Tibial nerve (tissue), 4 donors: ENCODE results near the gene ZNF516. TPM values are rescaled to one million over a fixed set of nuclear protein-coding genes. Genes with fewer than 3 reads are reported as not detected.

Experiments used
- DNase-seq, 2 donors: peaks; one replicate each; pipeline ENCODE4 v3.0.0-alpha.2; 2019; ENCODE audit warnings: low spot score in 2 of 2
- H3K27ac ChIP-seq, 4 donors: fragments of 200-600 bp; sonication (generic) in 3 of 4; one replicate each; pipeline ENCODE4 v1.5.1; 2017 to 2019; ENCODE audit warnings: mild to moderate bottlenecking in 1 of 4
- H3K27me3 ChIP-seq, 2 donors: fragments of 200-600 bp; sonication (generic) in 1 of 2; one replicate each; pipeline versions ENCODE4 v1.5.1 to v1.6.0; 2017 to 2019
- H3K36me3 ChIP-seq, 3 donors: fragments of 200-600 bp; sonication (generic); one replicate each; pipeline ENCODE4 v1.5.1; 2018 to 2019
- H3K4me1 ChIP-seq, 4 donors: fragments of 200-600 bp; sonication (generic) in 3 of 4; one replicate each; pipeline ENCODE4 v1.5.1; 2017 to 2019
- H3K4me3 ChIP-seq, 4 donors: fragments of 200-600 bp; sonication (generic) in 3 of 4; one replicate each; pipeline ENCODE4 v1.5.1; 2017 to 2019; ENCODE audit warnings: mild to moderate bottlenecking in 1 of 4, moderate library complexity in 1 of 4
- H3K9me3 ChIP-seq, 4 donors: fragments of 200-600 bp; sonication (generic) in 3 of 4; one replicate each; pipeline ENCODE4 v1.5.1; 2017 to 2019
- CTCF ChIP-seq, 5 experiments: fragments of 200-600 bp in 3 of 5; fragments of 450-650 bp in 2 of 5; sonication (generic) in 3 of 5; IDR thresholded peaks; one replicate each; pipeline ENCODE4 v1.5.1; 2016 to 2019; ENCODE audit warnings: antibody characterized with exemption in 5 of 5, mild to moderate bottlenecking in 3 of 5, moderate library complexity in 2 of 5
- EP300 ChIP-seq, 2 donors: sonication (generic); formaldehyde crosslinking; IDR thresholded peaks; one replicate each; pipeline ENCODE4 v1.6.1; 2017; ENCODE audit warnings: antibody characterized with exemption in 2 of 2, mild to moderate bottlenecking in 1 of 2
- POLR2A ChIP-seq, 2 donors: fragments of 450-650 bp; IDR thresholded peaks; one replicate each; pipeline ENCODE4 v1.6.1; 2017; ENCODE audit warnings: antibody characterized with exemption in 2 of 2, mild to moderate bottlenecking in 2 of 2, moderate library complexity in 2 of 2
- WGBS, 2 donors: methylation state at CpG; one replicate each; pipeline ENCODE4 v1.1.5; 2018; 5-methylcytosine and 5-hydroxymethylcytosine counted together
- total RNA-seq, 4 donors: library from RNA; depleted of rRNA; stranded (reverse); fragments of >200 nt; gene quantifications; one replicate each; pipeline ENCODE4 v1.1.0, GENCODE V29; 2016

Gene ZNF516
- total RNA-seq, 4 donors from 2014 or later: 31.4 to 63.0 (median 45.5) TPM

GRCh38 chr18:76486574-76486973 lies 8.5 kb downstream of the ZNF516 start:
- no peaks in the 10 kb centered on the region for H3K9me3 ChIP-seq
- no peak for DNase-seq
- peak overlapping the region in 1 of 4 donors; percentile 14 for H3K27ac ChIP-seq
- 66 to 68% methylated on average over 6 of the region's 6 CpGs for WGBS, 2 donors
- no peak overlapping the region for H3K4me3 ChIP-seq
- peaks cover 0 to 55% (median 22%) of the 10 kb centered on the region in 4 donors for H3K4me1 ChIP-seq
- H3K27me3 ChIP-seq: no peaks in the 10 kb centered on the region
- H3K36me3 ChIP-seq: no peaks in the 10 kb centered on the region
- TF ChIP-seq POLR2A (IDR thresholded peaks at IDR 0.05): no peak
- no peak for TF ChIP-seq EP300 (IDR thresholded peaks at IDR 0.05)
- no peak for TF ChIP-seq CTCF (IDR thresholded peaks at IDR 0.05)

GRCh38 chr18:76486038-76486437 lies 9.0 kb downstream of the ZNF516 start:
- Histone ChIP-seq H3K36me3 (no peaks in the 10 kb centered on the region), H3K4me3 (no peak overlapping the region), H3K9me3 (no peaks in the 10 kb centered on the region), H3K4me1 (peaks cover 0 to 55% (median 22%) of the 10 kb centered on the region in 4 donors), H3K27me3 (no peaks in the 10 kb centered on the region), H3K27ac (peak overlapping the region in 2 of 4 donors; percentile 14 to 45)
- TF ChIP-seq CTCF (IDR thresholded peaks at IDR 0.05) (no peak), POLR2A (IDR thresholded peaks at IDR 0.05) (no peak), EP300 (IDR thresholded peaks at IDR 0.05) (no peak)
- no peak for DNase-seq
- 37 to 40% methylated on average over 3 of the region's 3 CpGs for WGBS, 2 donors

GRCh38 chr18:76484749-76485387 lies 10.2 kb downstream of the ZNF516 start:
- WGBS, 2 donors: 79 to 80% methylated on average over 6 of the region's 6 CpGs
- TF ChIP-seq CTCF (IDR thresholded peaks at IDR 0.05) (no peak), POLR2A (IDR thresholded peaks at IDR 0.05) (no peak), EP300 (IDR thresholded peaks at IDR 0.05) (no peak)
- H3K27ac ChIP-seq: no peak overlapping the region

GRCh38 chr18:76483780-76484179 lies 11.3 kb downstream of the ZNF516 start:
- H3K36me3 ChIP-seq: no peaks in the 10 kb centered on the region
- H3K27me3 ChIP-seq: no peaks in the 10 kb centered on the region
- no peak for DNase-seq
- peaks cover 0 to 47% (median 24%) of the 10 kb centered on the region in 4 donors for H3K4me1 ChIP-seq
- TF ChIP-seq POLR2A (IDR thresholded peaks at IDR 0.05) (no peak), CTCF (IDR thresholded peaks at IDR 0.05) (no peak), EP300 (IDR thresholded peaks at IDR 0.05) (no peak)
- H3K4me3 ChIP-seq: no peak overlapping the region
- 90 to 96% methylated on average over 10 of the region's 10 CpGs for WGBS, 2 donors
- no peak overlapping the region for H3K27ac ChIP-seq
- H3K9me3 ChIP-seq: no peaks in the 10 kb centered on the region

More at GRCh38 chr18:76484749-76485387, 10.2 kb downstream of the ZNF516 start:
- Histone ChIP-seq H3K4me1 (peaks cover 0 to 47% (median 20%) of the 10 kb centered on the region in 4 donors), H3K9me3 (no peaks in the 10 kb centered on the region), H3K27me3 (no peaks in the 10 kb centered on the region), H3K36me3 (no peaks in the 10 kb centered on the region), H3K4me3 (no peak overlapping the region)
- no peak for DNase-seq

- H3K4me3 ChIP-seq: no peak overlapping the region
- no peak for TF ChIP-seq POLR2A (IDR thresholded peaks at IDR 0.05)
- no peak for TF ChIP-seq CTCF (IDR thresholded peaks at IDR 0.05)
- TF ChIP-seq EP300 (IDR thresholded peaks at IDR 0.05): no peak
- peaks cover 0 to 47% (median 21%) of the 10 kb centered on the region in 4 donors for H3K4me1 ChIP-seq
- H3K36me3 ChIP-seq: no peaks in the 10 kb centered on the region
- 91 to 94% methylated on average over 15 of the region's 15 CpGs for WGBS, 2 donors
- no peaks in the 10 kb centered on the region for H3K27me3 ChIP-seq
- no peak overlapping the region for H3K27ac ChIP-seq
- no peaks in the 10 kb centered on the region for H3K9me3 ChIP-seq
- no peak for DNase-seq
Measured at GRCh38 chr18:76482971-76483691, 11.9 kb downstream of the ZNF516 start.
